Measurements from ENCODE around the gene PTPRM.

GRCh38 chr18:8357320-8357719, 790.2 kb downstream of the PTPRM start:
- TF ChIP-seq POLR2A (IDR thresholded peaks at IDR 0.05; ENCODE audit: borderline replicate concordance, extremely low read depth, insufficient read depth, insufficient read length): no peak
- TF ChIP-seq ATF3 (IDR thresholded peaks at IDR 0.05): no peak
- TF ChIP-seq CTCF (IDR thresholded peaks at IDR 0.05 in 2 of 3, conservative IDR thresholded peaks at IDR 0.05 in 1 of 3; ENCODE audit: borderline replicate concordance in 1 of 3, insufficient read depth in 1 of 3, low read depth in 2 of 3, low read length in 2 of 3): no peak
- no peak for TF ChIP-seq EZH2 (IDR thresholded peaks at IDR 0.05)
- no peak for TF ChIP-seq MAX (IDR thresholded peaks at IDR 0.05)
- TF ChIP-seq ELF1 (IDR thresholded peaks at IDR 0.05; ENCODE audit: borderline replicate concordance, low read depth): no peak
- TF ChIP-seq EZH2phosphoT487 (IDR thresholded peaks at IDR 0.05; ENCODE audit: borderline replicate concordance): no peak
- no peak for TF ChIP-seq REST (IDR thresholded peaks at IDR 0.05; ENCODE audit: low read depth)
- TF ChIP-seq CEBPB (IDR thresholded peaks at IDR 0.05; ENCODE audit: low read depth): no peak

Data from HCT116 (cell line).